ENCODE measurements around the gene CLIC6.
"Not testable (repeated sequence)": the region's sequence is repeated elsewhere in the genome, so short reads cannot be mapped to it uniquely, and the experiment has no call there.

CLIC6 gene

GRCh38 chr21:34695434-34695833 lies 26.6 kb downstream of the CLIC6 start:
- DNase-seq, result no peak

GRCh38 chr21:34696121-34696520 lies 27.3 kb downstream of the CLIC6 start:
- DNase-seq, result no peak

GRCh38 chr21:34697826-34698225 lies 29.0 kb downstream of the CLIC6 start:
- no peak for DNase-seq

- no peak for DNase-seq
These were observed 29.6 kb downstream of the CLIC6 start for GRCh38 chr21:34698270-34699015.

- DNase-seq, result no peak
These were observed 31.8 kb downstream of the CLIC6 start for GRCh38 chr21:34700605-34701004.

GRCh38 chr21:34701726-34702125 lies 32.9 kb downstream of the CLIC6 start:
- no peak for DNase-seq

GRCh38 chr21:34702341-34703170 lies 33.8 kb downstream of the CLIC6 start:
- DNase-seq, result no peak

- no peak for DNase-seq
These were observed 34.8 kb downstream of the CLIC6 start for GRCh38 chr21:34703571-34703970.

GRCh38 chr21:34704119-34704518 lies 35.3 kb downstream of the CLIC6 start:
- DNase-seq, result no peak

GRCh38 chr21:34705011-34705410 lies 36.2 kb downstream of the CLIC6 start:
- no peak for DNase-seq

- no peak for DNase-seq
These were observed 37.5 kb downstream of the CLIC6 start for GRCh38 chr21:34706337-34706736.

GRCh38 chr21:34707876-34708325 lies 39.1 kb downstream of the CLIC6 start:
- DNase-seq, result peak; percentile 5

- DNase-seq, result no peak
These were observed 44.8 kb downstream of the CLIC6 start for GRCh38 chr21:34713621-34714020.

GRCh38 chr21:34715518-34715917 lies 46.7 kb downstream of the CLIC6 start:
- no peak for DNase-seq

- DNase-seq, result no peak
These were observed 47.3 kb downstream of the CLIC6 start for GRCh38 chr21:34715985-34716596.

GRCh38 chr21:34718529-34718928 lies 49.7 kb downstream of the CLIC6 start:
- DNase-seq, result not testable (repeated sequence)

GRCh38 chr21:34722684-34723300 lies 54.0 kb downstream of the CLIC6 start:
- peak; percentile 32 for DNase-seq

GRCh38 chr21:34724131-34724856 lies 55.5 kb downstream of the CLIC6 start:
- no peak for DNase-seq

GRCh38 chr21:34724857-34725195 lies 56.0 kb downstream of the CLIC6 start:
- no peak for DNase-seq

- DNase-seq, result no peak
These were observed 58.0 kb downstream of the CLIC6 start for GRCh38 chr21:34726627-34727337.

- DNase-seq, result no peak
These were observed 59.7 kb downstream of the CLIC6 start for GRCh38 chr21:34728479-34728878.

GRCh38 chr21:34730194-34730593 lies 61.4 kb downstream of the CLIC6 start:
- no peak for DNase-seq

All from CD4-positive, alpha-beta T cell treated with Interleukin-12 subunit alpha and Interleukin-12 subunit beta, for 1 hour (primary cell).